Suppressor macrophage (primary cell): Measurements from ENCODE around the gene EVX2.
A peak's percentile ranks its signal among the peaks of the same experiment; 100 is the strongest.

Source experiments
- DNase-seq, 4 experiments: peaks; one replicate each; pipeline ENCODE4 v3.0.0-alpha.2; 2020 to 2022
- total RNA-seq, 17 experiments: gene quantifications; one replicate each; lab custom pipeline; 2026; ENCODE audit warnings: mixed read lengths in 6 of 17, inconsistent platforms in 3 of 17; lab: John Stamatoyannopoulos, UW

The EVX2 gene
- 0 to 0.88 (median 0) reads per million in 17 experiments for total RNA-seq

DNA sequence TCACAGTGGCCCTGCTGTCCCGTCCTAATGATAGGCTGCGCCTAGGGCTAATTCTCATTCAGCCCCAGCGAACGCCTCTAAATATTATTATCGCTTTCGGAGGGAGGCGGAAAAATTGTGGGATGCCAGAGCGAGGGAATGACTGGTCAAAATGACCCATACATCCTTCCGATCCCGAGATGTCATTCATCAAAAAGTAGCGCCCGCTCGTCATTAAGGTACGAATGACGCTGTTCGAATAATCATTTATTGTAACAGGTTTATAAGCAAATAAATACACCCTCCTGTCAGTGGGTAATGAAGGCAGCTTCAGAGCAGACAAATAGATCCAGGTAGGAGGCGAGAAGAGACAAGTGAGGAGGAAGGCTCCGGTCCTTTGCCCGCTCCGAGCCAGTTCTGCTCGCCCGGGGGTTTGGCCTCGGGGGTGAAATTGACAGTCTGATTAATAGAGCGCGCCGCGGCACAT, at the start of gene EVX2:
EVX2 (minus strand) TSS at position 167 of the 466 bp plus-strand sequence. CDS start 186 bp downstream, outside the sequence.
- no peak for DNase-seq

DNA sequence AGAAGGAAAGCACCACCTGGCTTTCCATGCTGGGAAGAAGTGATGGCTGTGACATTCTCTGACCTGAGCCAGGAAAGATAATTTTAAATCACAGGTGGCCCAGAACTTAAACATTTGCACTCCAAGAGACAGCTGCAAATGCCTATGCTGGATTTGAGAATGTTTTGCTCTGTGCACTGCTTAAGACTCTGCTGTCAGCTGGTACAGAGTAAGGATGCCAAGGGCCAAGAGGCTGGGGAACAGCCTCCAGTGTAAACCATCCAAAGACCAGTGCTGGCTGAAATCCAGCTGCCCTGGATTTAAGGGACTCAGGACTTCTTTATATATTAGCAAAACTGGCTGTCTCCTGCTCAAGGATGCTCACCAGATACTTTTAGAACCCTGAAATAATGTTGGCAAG, 49.6 kb upstream of the EVX2 start:
- DNase-seq, result no peak

GRCh38 chr2:176132205-176133171, 48.7 kb upstream of the EVX2 start:
- DNase-seq, result peak in 3 of 4 experiments; percentile 14 to 41 (median 16)

DNA sequence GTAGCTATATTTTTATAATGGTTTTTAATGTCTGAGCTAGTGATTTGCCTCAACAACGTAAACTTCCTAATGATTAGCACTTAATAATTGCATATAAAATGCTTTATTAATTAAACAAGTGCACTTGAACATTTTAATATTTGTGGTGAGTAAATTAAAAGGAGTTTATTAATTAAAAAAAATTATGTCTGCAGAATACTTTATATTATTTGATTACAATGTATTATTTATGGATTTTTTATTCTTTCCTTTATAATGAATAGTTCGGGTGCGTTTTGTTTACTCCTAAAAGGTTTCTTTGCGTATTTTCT, 48.0 kb upstream of the EVX2 start:
- no peak for DNase-seq

GRCh38 chr2:176130957-176131847, 47.4 kb upstream of the EVX2 start:
- no peak for DNase-seq

GRCh38 chr2:176130147-176130956, 46.6 kb upstream of the EVX2 start:
- DNase-seq, result peak in 3 of 4 experiments; percentile 16 to 52 (median 44)

- no peak for DNase-seq
Observed at GRCh38 chr2:176129813-176130146, 46.0 kb upstream of the EVX2 start.

GRCh38 chr2:176128982-176129796, 45.4 kb upstream of the EVX2 start, which contains the start of gene HOXD8:
Gene HOXD8 (plus strand): TSS chr2:176129705. CDS start chr2:176130367, 662 bp downstream.
- DNase-seq, result peak in 3 of 4 experiments; percentile 22 to 57 (median 45)

DNA sequence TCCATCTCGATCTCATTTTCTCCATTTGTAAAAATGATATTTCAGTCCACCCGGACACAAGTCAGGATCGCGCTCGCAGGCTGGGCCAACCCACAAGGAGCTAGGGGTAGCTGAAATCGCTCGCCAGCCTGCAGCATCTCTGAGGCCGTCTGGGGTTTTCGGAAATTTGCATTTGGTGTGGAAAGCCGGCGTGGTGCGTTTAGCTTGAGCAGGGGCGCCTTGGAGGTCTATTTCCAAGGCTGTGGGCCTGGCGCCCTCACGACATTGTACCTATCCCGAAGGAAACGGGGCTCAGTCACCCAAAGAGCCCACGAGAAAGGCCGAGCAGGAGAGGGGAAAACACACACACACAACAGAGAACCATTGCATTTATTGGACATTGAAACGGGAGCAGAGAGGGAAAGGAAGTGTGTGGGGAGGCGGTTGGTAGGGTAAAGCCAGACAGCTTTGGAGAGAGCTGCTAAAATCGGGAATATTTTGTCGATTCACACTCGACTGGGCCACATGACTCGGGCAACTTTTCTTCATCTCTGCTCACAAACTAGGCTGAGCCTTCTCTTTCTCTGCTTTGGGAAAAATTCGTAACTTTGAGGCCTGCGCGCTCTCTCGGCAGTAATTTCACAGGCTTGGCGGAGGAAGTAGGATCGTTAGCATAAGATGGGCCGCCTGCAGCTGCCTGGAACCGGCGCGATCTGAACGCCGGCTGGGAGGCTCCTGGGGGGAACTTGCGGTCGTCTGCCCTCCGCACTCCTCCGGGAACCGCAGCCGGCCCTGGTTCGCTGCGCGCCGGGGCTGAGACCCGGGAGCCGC, 44.6 kb upstream of the EVX2 start:
- DNase-seq, result peak in 1 of 4 experiments; percentile 17

GRCh38 chr2:176127774-176128072, 44.0 kb upstream of the EVX2 start:
- no peak for DNase-seq

DNA sequence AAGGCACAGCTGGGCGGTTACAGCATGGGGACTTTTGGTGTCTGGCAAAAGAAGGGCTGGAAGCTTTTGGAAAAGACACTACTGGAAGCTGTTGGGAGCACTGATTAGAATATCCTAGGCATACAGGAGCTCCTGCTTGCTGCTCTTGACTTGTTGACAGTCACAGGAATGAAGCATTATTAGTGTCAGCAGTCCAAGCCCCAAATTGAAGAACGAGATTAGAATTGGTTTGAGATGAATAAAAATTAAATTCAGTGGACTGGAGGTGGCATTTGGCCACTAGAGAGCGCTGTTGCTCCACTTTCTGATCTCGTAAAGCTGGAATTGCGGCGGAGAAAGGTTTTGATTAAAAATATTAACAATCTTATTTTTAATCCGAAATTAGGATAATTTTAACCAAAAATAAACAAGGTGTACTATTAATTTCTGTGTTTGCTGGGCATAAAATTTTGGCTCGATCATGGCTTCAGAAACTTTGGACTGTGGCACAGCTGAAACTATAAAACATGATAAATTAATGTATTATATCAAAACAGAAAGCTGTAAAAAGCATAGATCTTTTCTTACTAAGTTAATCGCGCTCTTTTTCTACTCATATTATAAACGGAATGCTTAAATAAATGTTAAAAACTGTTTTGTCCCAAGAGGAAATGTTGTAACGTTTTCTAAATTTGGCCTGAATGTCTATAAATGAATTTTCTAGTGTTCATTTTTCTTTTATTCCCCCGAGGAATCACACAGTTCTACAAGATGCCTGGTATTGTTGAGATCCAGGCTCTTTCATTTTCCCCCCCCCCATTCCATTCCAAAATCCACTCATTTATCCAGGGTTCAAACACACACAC, 43.4 kb upstream of the EVX2 start:
- peak; percentile 70 to 87 (median 82) for DNase-seq

GRCh38 chr2:176125772-176126054, 42.0 kb upstream of the EVX2 start:
- DNase-seq, result no peak

GRCh38 chr2:176124947-176125771, 41.4 kb upstream of the EVX2 start:
- DNase-seq, result no peak

DNA sequence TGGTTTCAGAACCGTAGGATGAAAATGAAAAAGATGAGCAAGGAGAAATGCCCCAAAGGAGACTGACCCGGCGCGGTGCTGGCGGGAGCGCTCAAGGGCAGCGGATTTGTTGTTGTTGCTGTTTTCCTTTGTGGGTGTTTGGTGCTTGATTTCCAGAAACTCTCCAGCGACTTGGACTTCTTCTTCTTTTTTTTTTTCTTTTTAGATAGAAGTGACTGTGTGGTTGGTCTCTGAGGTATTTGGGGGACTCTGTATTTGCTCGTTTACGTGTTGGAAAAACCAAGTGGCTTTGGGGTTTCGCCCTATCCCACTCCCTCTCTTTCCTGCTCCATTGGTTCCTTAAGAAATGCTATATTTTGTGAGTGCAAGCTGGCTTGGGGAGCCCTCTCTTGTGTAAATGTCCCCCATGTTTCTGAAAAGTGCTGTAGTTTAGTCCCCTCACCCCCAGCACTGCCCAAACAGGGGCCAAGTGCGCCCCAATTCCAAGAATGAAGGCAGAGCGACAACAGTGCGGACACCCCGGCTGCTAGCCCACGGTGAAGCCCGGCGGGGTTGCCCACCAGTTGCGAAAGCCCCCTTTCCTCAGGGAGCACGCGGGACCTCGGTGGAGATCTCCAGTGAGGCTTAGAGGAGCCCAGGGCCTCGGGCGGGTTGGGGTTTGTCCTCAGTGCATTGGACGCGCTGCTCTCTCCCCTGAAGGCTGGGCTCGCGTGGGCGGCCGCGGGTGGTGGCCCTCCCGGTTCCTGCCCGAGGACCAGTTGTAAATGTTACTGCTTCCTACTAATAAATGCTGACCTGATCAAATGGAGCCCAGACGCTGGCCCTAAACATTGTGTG, 40.6 kb upstream of the EVX2 start:
- DNase-seq, result no peak

GRCh38 chr2:176123411-176124109, 39.8 kb upstream of the EVX2 start:
- DNase-seq, result no peak

GRCh38 chr2:176122683-176123410, 39.1 kb upstream of the EVX2 start, which contains the start of gene HOXD9:
Gene HOXD9 (plus strand): TSS chr2:176122719. CDS start chr2:176122769, 50 bp downstream.
- DNase-seq, result peak in 2 of 4 experiments; percentile 34 to 44
